H9 (cell line): ENCODE data around the gene IGF2R. TPM values are rescaled to one million over a fixed set of nuclear protein-coding genes. Genes with fewer than 3 reads are reported as not detected.

Experiments
- DNase-seq: peaks from one replicate; pipeline ENCODE4 v3.0.0-alpha.2; 2017
- H2AFZ ChIP-seq: one replicate; pipeline ENCODE4 v1.6.1; 2013; ENCODE audit warnings: mild to moderate bottlenecking, low read length, control low read depth, moderate library complexity
- H2AK5ac ChIP-seq: 2 replicates; pipeline ENCODE4 v1.6.1; 2013; ENCODE audit warnings: low read length, control low read depth, mixed read lengths; ENCODE audit not compliant: insufficient read length
- H2BK120ac ChIP-seq: one replicate; pipeline ENCODE4 v1.6.1; 2013; ENCODE audit warnings: low read depth, mild to moderate bottlenecking, low read length, control low read depth, inconsistent platforms; ENCODE audit not compliant: poor library complexity, severe bottlenecking
- H2BK12ac ChIP-seq: 2 replicates; pipeline ENCODE4 v1.6.1; 2013; ENCODE audit warnings: low read length, control low read depth, mixed read lengths, low read depth; ENCODE audit not compliant: insufficient read length
- H2BK15ac ChIP-seq: 2 replicates; pipeline ENCODE4 v1.6.1; 2013; ENCODE audit warnings: low read depth, low read length, control low read depth
- H2BK20ac ChIP-seq: one replicate; pipeline ENCODE4 v1.6.1; 2013; ENCODE audit warnings: low read depth, mild to moderate bottlenecking, low read length, control low read depth, inconsistent platforms; ENCODE audit not compliant: poor library complexity, severe bottlenecking
- H2BK5ac ChIP-seq: 2 replicates; pipeline ENCODE4 v1.6.1; 2013; ENCODE audit warnings: low read length, control low read depth, mixed read lengths; ENCODE audit not compliant: insufficient read length
- H3K14ac ChIP-seq: 2 replicates; pipeline ENCODE4 v1.6.1; 2013; ENCODE audit warnings: low read length, control low read depth; ENCODE audit not compliant: insufficient read depth
- H3K18ac ChIP-seq: 2 replicates; pipeline ENCODE4 v1.6.1; 2013; ENCODE audit warnings: low read depth, mild to moderate bottlenecking, mixed read lengths, low read length, control low read depth; ENCODE audit not compliant: insufficient read length
- H3K23ac ChIP-seq: 2 replicates; pipeline ENCODE4 v1.6.1; 2013; ENCODE audit warnings: low read length, control low read depth, mixed read lengths, low read depth; ENCODE audit not compliant: insufficient read length
- H3K23me2 ChIP-seq: 2 replicates; pipeline ENCODE4 v1.6.1; 2013; ENCODE audit warnings: low read depth, mild to moderate bottlenecking, mixed read lengths, low read length, control low read depth; ENCODE audit not compliant: insufficient read length, poor library complexity, severe bottlenecking
- H3K27ac ChIP-seq: 2 replicates; pipeline ENCODE4 v1.5.1; 2013; ENCODE audit warnings: low read length, control low read depth, mixed read lengths, low read depth; ENCODE audit not compliant: insufficient read length
- H3K27me3 ChIP-seq: 2 replicates; pipeline ENCODE4 v1.6.1; 2013; ENCODE audit warnings: low read length, control low read depth, inconsistent platforms; ENCODE audit not compliant: insufficient read depth
- H3K4ac ChIP-seq: 2 replicates; pipeline ENCODE4 v1.6.1; 2013; ENCODE audit warnings: low read depth, mild to moderate bottlenecking, control low read depth, inconsistent platforms, low read length, moderate library complexity
- H3K4me1 ChIP-seq: 2 replicates; pipeline ENCODE4 v1.6.1; 2013; ENCODE audit warnings: low read length, control low read depth, inconsistent platforms; ENCODE audit not compliant: insufficient read depth
- H3K4me2 ChIP-seq: 2 replicates; pipeline ENCODE4 v1.6.1; 2013; ENCODE audit warnings: low read length, control low read depth, mixed read lengths; ENCODE audit not compliant: insufficient read length, insufficient read depth
- H3K56ac ChIP-seq: 2 replicates; pipeline ENCODE4 v1.6.1; 2013; ENCODE audit warnings: low read depth, mild to moderate bottlenecking, mixed read lengths, low read length, control low read depth; ENCODE audit not compliant: insufficient read length
- H3K79me1 ChIP-seq: 2 replicates; pipeline ENCODE4 v1.6.1; 2013; ENCODE audit warnings: low read depth, mild to moderate bottlenecking, moderate library complexity, low read length, control low read depth, inconsistent platforms; ENCODE audit not compliant: insufficient read depth, poor library complexity, severe bottlenecking
- H3K79me2 ChIP-seq: 2 replicates; pipeline ENCODE4 v1.6.1; 2013; ENCODE audit warnings: low read length, control low read depth, inconsistent platforms; ENCODE audit not compliant: insufficient read depth
- H3K9ac ChIP-seq: 2 replicates; pipeline ENCODE4 v1.6.1; 2013; ENCODE audit warnings: low read length, control low read depth, mixed read lengths; ENCODE audit not compliant: insufficient read length; ENCODE audit errors: extremely low read depth
- H3K9me3 ChIP-seq: one replicate; pipeline ENCODE4 v1.6.1; 2013; ENCODE audit warnings: low read depth, low read length, inconsistent platforms; ENCODE audit not compliant: control insufficient read depth
- H3T11ph ChIP-seq: one replicate; pipeline ENCODE4 v1.6.1; 2013; ENCODE audit warnings: mild to moderate bottlenecking, low read length, control low read depth, inconsistent platforms
- H4K20me1 ChIP-seq: one replicate; pipeline ENCODE4 v1.6.1; 2013; ENCODE audit not compliant: control insufficient read depth, insufficient read length, insufficient read depth
- H4K5ac ChIP-seq: 2 replicates; pipeline ENCODE4 v1.6.1; 2013; ENCODE audit warnings: low read depth, mild to moderate bottlenecking, mixed read lengths, low read length, control low read depth; ENCODE audit not compliant: insufficient read length
- H4K8ac ChIP-seq: replicated peaks from 2 replicates; pipeline ENCODE4 v1.6.1; 2013; ENCODE audit warnings: low read length, control low read depth, mixed read lengths, low read depth; ENCODE audit not compliant: insufficient read length
- H4K91ac ChIP-seq: 2 replicates; pipeline ENCODE4 v1.6.1; 2013; ENCODE audit warnings: low read depth, mild to moderate bottlenecking, moderate library complexity, mixed read lengths, low read length, control low read depth; ENCODE audit not compliant: insufficient read length
- H3K27ac Mint-ChIP-seq, 3 experiments: 2 replicates in 2 of 3; 3 replicates in 1 of 3; pipeline ENCODE4 v1.8.0; 2020 to 2021; ENCODE audit warnings: mixed read lengths in 3 of 3, mild to moderate bottlenecking in 1 of 3, moderate library complexity in 1 of 3
- H3K27me3 Mint-ChIP-seq: 2 replicates; pipeline ENCODE4 v1.8.0; 2021; ENCODE audit warnings: low read depth, mild to moderate bottlenecking, moderate library complexity, mixed read lengths
- H3K36me3 Mint-ChIP-seq, 3 experiments: 2 replicates in 2 of 3; 3 replicates in 1 of 3; pipeline ENCODE4 v1.8.0; 2020 to 2021; ENCODE audit warnings: low read depth in 3 of 3, mixed read lengths in 3 of 3; ENCODE audit not compliant: insufficient read depth in 1 of 3
- H3K4me1 Mint-ChIP-seq, 2 experiments: 2 replicates each; pipeline ENCODE4 v1.8.0; 2020; ENCODE audit warnings: mixed read lengths in 2 of 2
- H3K4me3 Mint-ChIP-seq, 2 experiments: 2 replicates in 1 of 2; 3 replicates in 1 of 2; pipeline ENCODE4 v1.8.0; 2020 to 2021; ENCODE audit warnings: mild to moderate bottlenecking in 2 of 2, mixed read lengths in 2 of 2, moderate library complexity in 1 of 2
- H3K9me3 Mint-ChIP-seq, 2 experiments: 2 replicates in 1 of 2; 3 replicates in 1 of 2; pipeline ENCODE4 v1.8.0; 2020; ENCODE audit warnings: mild to moderate bottlenecking in 2 of 2, mixed read lengths in 2 of 2, moderate library complexity in 1 of 2
- WGBS: extraction: QIAGEN DNeasy Blood & Tissue Kit; methylation state at CpG from one replicate; pipeline ENCODE4 v1.1.7; 2013; ENCODE audit warnings: missing lambda C conversion rate, low lambda C conversion rate, mixed read lengths; ENCODE audit not compliant: insufficient read length; ENCODE audit errors: extremely low coverage; 5-methylcytosine and 5-hydroxymethylcytosine counted together
- total RNA-seq: library from RNA; stranded (reverse); gene quantifications from 2 replicates; pipeline ENCODE4 v1.2.1, GENCODE V29; 2021
- TF ChIP-seq, protein P1 (sequence below): fragments of 200-600 bp; sonication (generic); conservative IDR thresholded peaks from 3 replicates; pipeline ENCODE4 v1.8.0; 2021; ENCODE audit warnings: antibody characterized with exemption, mild to moderate bottlenecking

IGF2R gene
- total RNA-seq, 1 experiment from 2014 or later = 66.7 TPM

DNA sequence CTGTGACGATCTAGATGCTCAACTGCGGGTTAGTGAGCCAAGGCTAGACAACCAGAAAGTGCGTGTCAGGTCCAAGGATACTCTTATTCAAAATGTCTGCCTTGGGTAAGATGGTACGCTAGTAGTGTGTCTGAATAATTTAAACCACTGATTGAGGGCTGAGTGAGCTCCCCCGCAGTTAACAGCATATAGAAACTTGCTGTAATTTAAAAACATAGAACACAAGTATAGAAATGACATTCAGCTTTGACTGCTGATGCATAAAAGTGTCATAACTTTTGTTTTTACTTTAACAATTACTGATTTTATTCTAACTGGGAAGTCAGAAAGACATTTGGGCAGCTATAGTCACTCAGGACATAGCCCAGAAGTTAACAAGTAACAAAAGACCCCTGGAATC, 107.1 kb downstream of the IGF2R start:
- H3K18ac ChIP-seq = no peak overlapping the region
- H3K79me1 ChIP-seq = no peaks in the 10 kb centered on the region
- no peak overlapping the region for H2BK12ac ChIP-seq
- peaks cover 9% of the 10 kb centered on the region for H3K9me3 ChIP-seq
- WGBS = no CpG with 5 or more reads among the region's 5 CpGs
- H2AFZ ChIP-seq = no peak overlapping the region
- H3K23ac ChIP-seq = no peak overlapping the region
- no peak overlapping the region for H3K4ac ChIP-seq
- DNase-seq = no peak
- no peak overlapping the region for H2AK5ac ChIP-seq
- H3K27ac ChIP-seq = no peak overlapping the region
- H4K5ac ChIP-seq = no peak overlapping the region
- H3K4me3 Mint-ChIP-seq = no peak overlapping the region
- TF ChIP-seq, protein P1, sequence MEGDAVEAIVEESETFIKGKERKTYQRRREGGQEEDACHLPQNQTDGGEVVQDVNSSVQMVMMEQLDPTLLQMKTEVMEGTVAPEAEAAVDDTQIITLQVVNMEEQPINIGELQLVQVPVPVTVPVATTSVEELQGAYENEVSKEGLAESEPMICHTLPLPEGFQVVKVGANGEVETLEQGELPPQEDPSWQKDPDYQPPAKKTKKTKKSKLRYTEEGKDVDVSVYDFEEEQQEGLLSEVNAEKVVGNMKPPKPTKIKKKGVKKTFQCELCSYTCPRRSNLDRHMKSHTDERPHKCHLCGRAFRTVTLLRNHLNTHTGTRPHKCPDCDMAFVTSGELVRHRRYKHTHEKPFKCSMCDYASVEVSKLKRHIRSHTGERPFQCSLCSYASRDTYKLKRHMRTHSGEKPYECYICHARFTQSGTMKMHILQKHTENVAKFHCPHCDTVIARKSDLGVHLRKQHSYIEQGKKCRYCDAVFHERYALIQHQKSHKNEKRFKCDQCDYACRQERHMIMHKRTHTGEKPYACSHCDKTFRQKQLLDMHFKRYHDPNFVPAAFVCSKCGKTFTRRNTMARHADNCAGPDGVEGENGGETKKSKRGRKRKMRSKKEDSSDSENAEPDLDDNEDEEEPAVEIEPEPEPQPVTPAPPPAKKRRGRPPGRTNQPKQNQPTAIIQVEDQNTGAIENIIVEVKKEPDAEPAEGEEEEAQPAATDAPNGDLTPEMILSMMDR = no peak
- H3K4me1 Mint-ChIP-seq = peaks cover 0 to 2% of the 10 kb centered on the region in 2 experiments; a peak in 2 of 4 replicates
- H3K36me3 Mint-ChIP-seq = peaks cover 66 to 91% (median 81%) of the 10 kb centered on the region in 3 experiments
- no peak overlapping the region for H3T11ph ChIP-seq
- H3K27me3 Mint-ChIP-seq = no peaks in the 10 kb centered on the region
- H4K91ac ChIP-seq = no peak overlapping the region
- no peaks in the 10 kb centered on the region for H3K23me2 ChIP-seq
- no peaks in the 10 kb centered on the region for H3K27me3 ChIP-seq
- H3K4me2 ChIP-seq = no peak overlapping the region
- no peaks in the 10 kb centered on the region for H3K79me2 ChIP-seq
- H2BK5ac ChIP-seq = no peak overlapping the region
- H3K9ac ChIP-seq = no peak overlapping the region
- no peak overlapping the region for H4K8ac ChIP-seq
- H3K4me1 ChIP-seq = no peaks in the 10 kb centered on the region
- no peak overlapping the region for H3K56ac ChIP-seq
- no peak overlapping the region for H2BK15ac ChIP-seq
- peaks cover 2 to 4% of the 10 kb centered on the region in 2 experiments; a peak in 4 of 5 replicates for H3K9me3 Mint-ChIP-seq
- H4K20me1 ChIP-seq = no peaks in the 10 kb centered on the region
- no peak overlapping the region for H2BK20ac ChIP-seq
- H3K27ac Mint-ChIP-seq = no peak overlapping the region
- no peak overlapping the region for H3K14ac ChIP-seq
- no peak overlapping the region for H2BK120ac ChIP-seq
